Liver (tissue), 9 donors: ENCODE data around the gene DGKB. TPM values are rescaled to one million over a fixed set of nuclear protein-coding genes. Genes with fewer than 3 reads are reported as not detected.

Experiments
- DNase-seq: peaks from one replicate; pipeline ENCODE4 v3.0.0-alpha.2; 2017; ENCODE audit warnings: low spot score
- H3K27ac ChIP-seq, 2 donors: one replicate each; pipeline ENCODE4 v1.7.0; 2013; ENCODE audit warnings: inconsistent platforms in 2 of 2, low read length in 2 of 2, control low read depth in 1 of 2, low read depth in 1 of 2, mild to moderate bottlenecking in 1 of 2
- H3K27me3 ChIP-seq, 4 donors: one replicate each; pipeline versions ENCODE4 v1.6.1 to v1.7.0; 2013; ENCODE audit warnings: low read length in 3 of 4, inconsistent platforms in 1 of 4, mild to moderate bottlenecking in 1 of 4, moderate library complexity in 1 of 4; ENCODE audit not compliant: control insufficient read depth in 4 of 4, insufficient read depth in 4 of 4
- H3K36me3 ChIP-seq, 4 donors: one replicate each; pipeline versions ENCODE4 v1.6.1 to v1.7.0; 2013; ENCODE audit warnings: low read length in 3 of 4, mild to moderate bottlenecking in 3 of 4, low read depth in 1 of 4, moderate library complexity in 1 of 4; ENCODE audit not compliant: control insufficient read depth in 4 of 4, insufficient read depth in 3 of 4
- H3K4me1 ChIP-seq, 4 donors: one replicate each; pipeline versions ENCODE4 v1.6.1 to v1.7.0; 2013; ENCODE audit warnings: low read length in 3 of 4, mild to moderate bottlenecking in 3 of 4, moderate library complexity in 1 of 4; ENCODE audit not compliant: control insufficient read depth in 4 of 4, insufficient read depth in 4 of 4
- H3K4me3 ChIP-seq, 3 donors: one replicate each; pipeline versions ENCODE4 v1.6.1 to v1.7.0; 2013; ENCODE audit warnings: low read length in 3 of 3, control low read depth in 1 of 3, low read depth in 1 of 3, mild to moderate bottlenecking in 1 of 3
- H3K9ac ChIP-seq, 2 donors: one replicate each; pipeline ENCODE4 v1.7.0; 2013; ENCODE audit warnings: low read length in 2 of 2, mild to moderate bottlenecking in 2 of 2, moderate library complexity in 2 of 2, control low read depth in 1 of 2, low read depth in 1 of 2
- H3K9me3 ChIP-seq, 4 donors: one replicate each; pipeline versions ENCODE4 v1.6.1 to v1.7.0; 2013; ENCODE audit warnings: low read length in 3 of 4; ENCODE audit not compliant: control insufficient read depth in 4 of 4
- CTCF ChIP-seq: fragments of 150-350 bp; IDR thresholded peaks from 2 replicates; pipeline ENCODE4 v1.5.1; 2017; ENCODE audit warnings: improper control_type of control experiment, low read depth, low read length; ENCODE audit not compliant: missing input control
- FOXA1 ChIP-seq: IDR thresholded peaks from 2 replicates; pipeline ENCODE4 v1.6.1; 2016; ENCODE audit warnings: antibody characterized with exemption
- FOXA2 ChIP-seq: IDR thresholded peaks from 2 replicates; pipeline ENCODE4 v1.6.1; 2016; ENCODE audit warnings: antibody characterized with exemption
- HNF4G ChIP-seq: IDR thresholded peaks from 2 replicates; pipeline ENCODE4 v1.6.1; 2016; ENCODE audit warnings: antibody characterized with exemption
- NR2F2 ChIP-seq: IDR thresholded peaks from 2 replicates; pipeline ENCODE4 v1.6.1; 2016; ENCODE audit warnings: antibody characterized with exemption
- RXRA ChIP-seq, 2 donors: IDR thresholded peaks; 2 replicates each; pipeline ENCODE4 v1.6.1; 2017 to 2018; ENCODE audit warnings: antibody characterized with exemption in 2 of 2, mild to moderate bottlenecking in 1 of 2
- SP1 ChIP-seq: IDR thresholded peaks from 2 replicates; pipeline ENCODE4 v1.6.1; 2018; ENCODE audit warnings: antibody characterized with exemption, mild to moderate bottlenecking
- YY1 ChIP-seq: IDR thresholded peaks from 2 replicates; pipeline ENCODE4 v1.6.1; 2016; ENCODE audit warnings: antibody characterized with exemption, mild to moderate bottlenecking
- WGBS: extraction: QIAGEN DNeasy Blood & Tissue Kit; methylation state at CpG from one replicate; pipeline ENCODE4 v1.1.7; 2013; 5-methylcytosine and 5-hydroxymethylcytosine counted together
- polyA plus RNA-seq, 2 donors: library from polyadenylated mRNA; stranded (reverse) in 1 of 2; unstranded in 1 of 2; fragments of 200-250 nt in 1 of 2; fragments of >200 nt in 1 of 2; fragmentation: Nextera tagmentation in 1 of 2; extraction: Ambion mirVana in 1 of 2; gene quantifications; one replicate each; pipeline versions ENCODE4 v1.2.1 to v1.2.3, GENCODE V29; 2013 to 2015
- total RNA-seq, 2 donors: library from RNA; depleted of rRNA; stranded (reverse); fragments of >200 nt; gene quantifications; one replicate each; pipeline ENCODE4 v1.2.3, GENCODE V29; 2014
- TF ChIP-seq, protein P1 (sequence below): IDR thresholded peaks from 2 replicates; pipeline ENCODE4 v1.6.1; 2016; ENCODE audit warnings: antibody characterized with exemption
- TF ChIP-seq, protein P2 (sequence below): IDR thresholded peaks from 2 replicates; pipeline ENCODE4 v1.6.1; 2016; ENCODE audit warnings: antibody characterized with exemption
- donor health status: healthy.
- donor health status: healthy.
- donor health status: healthy.
- donor health status: healthy.
- donor health status: healthy.

Gene DGKB
- total and polyA plus RNA-seq, 4 donors = 0.09 to 0.42 TPM; not detected in 2

DNA sequence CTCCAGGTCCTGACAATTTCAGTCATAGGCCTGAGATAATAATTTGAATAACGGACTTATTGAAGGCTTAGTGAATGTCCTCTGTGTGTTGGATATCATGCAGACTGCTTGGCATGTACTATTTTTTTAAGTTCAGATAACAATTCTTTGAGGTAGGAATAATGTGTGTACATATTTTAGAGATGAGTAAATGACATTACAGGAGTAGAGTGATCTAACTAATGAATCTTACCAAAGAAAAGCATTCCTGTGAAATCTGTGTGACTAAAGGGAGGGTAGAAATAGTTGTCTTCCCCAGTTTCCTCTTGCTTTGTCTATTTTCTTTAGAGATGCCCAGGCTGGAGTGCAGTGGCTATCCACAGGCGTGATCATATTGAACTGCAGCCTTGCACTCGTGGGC is 521.2 kb downstream of the DGKB start:
- no peak for DNase-seq
- Histone ChIP-seq H3K27ac (no peak overlapping the region), H3K4me3 (no peak overlapping the region), H3K4me1 (peaks cover 0 to 3% (median 0%) of the 10 kb centered on the region in 4 donors), H3K36me3 (no peaks in the 10 kb centered on the region), H3K9me3 (no peaks in the 10 kb centered on the region), H3K9ac (no peak overlapping the region), H3K27me3 (no peaks in the 10 kb centered on the region)
- WGBS = 93% methylated on average over 3 of the region's 3 CpGs
- no peak for TF ChIP-seq RXRA (IDR thresholded peaks at IDR 0.05)
- TF ChIP-seq FOXA1 = no peak
- TF ChIP-seq FOXA2 = no peak
- no peak for TF ChIP-seq YY1
- TF ChIP-seq, protein P1, sequence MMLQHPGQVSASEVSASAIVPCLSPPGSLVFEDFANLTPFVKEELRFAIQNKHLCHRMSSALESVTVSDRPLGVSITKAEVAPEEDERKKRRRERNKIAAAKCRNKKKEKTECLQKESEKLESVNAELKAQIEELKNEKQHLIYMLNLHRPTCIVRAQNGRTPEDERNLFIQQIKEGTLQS = no peak
- TF ChIP-seq CTCF = no peak

- no peaks in the 10 kb centered on the region for H3K9me3 ChIP-seq
- no peak overlapping the region for H3K9ac ChIP-seq
- no peaks in the 10 kb centered on the region for H3K27me3 ChIP-seq
- H3K36me3 ChIP-seq = no peaks in the 10 kb centered on the region
- H3K27ac ChIP-seq = no peak overlapping the region
- H3K4me1 ChIP-seq = peaks cover 0 to 3% (median 0%) of the 10 kb centered on the region in 4 donors
- WGBS = 70% methylated on average over 3 of the region's 3 CpGs
- TF ChIP-seq, protein P2, sequence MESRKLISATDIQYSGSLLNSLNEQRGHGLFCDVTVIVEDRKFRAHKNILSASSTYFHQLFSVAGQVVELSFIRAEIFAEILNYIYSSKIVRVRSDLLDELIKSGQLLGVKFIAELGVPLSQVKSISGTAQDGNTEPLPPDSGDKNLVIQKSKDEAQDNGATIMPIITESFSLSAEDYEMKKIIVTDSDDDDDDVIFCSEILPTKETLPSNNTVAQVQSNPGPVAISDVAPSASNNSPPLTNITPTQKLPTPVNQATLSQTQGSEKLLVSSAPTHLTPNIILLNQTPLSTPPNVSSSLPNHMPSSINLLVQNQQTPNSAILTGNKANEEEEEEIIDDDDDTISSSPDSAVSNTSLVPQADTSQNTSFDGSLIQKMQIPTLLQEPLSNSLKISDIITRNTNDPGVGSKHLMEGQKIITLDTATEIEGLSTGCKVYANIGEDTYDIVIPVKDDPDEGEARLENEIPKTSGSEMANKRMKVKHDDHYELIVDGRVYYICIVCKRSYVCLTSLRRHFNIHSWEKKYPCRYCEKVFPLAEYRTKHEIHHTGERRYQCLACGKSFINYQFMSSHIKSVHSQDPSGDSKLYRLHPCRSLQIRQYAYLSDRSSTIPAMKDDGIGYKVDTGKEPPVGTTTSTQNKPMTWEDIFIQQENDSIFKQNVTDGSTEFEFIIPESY = no peak
- TF ChIP-seq CTCF = no peak
- no peak for TF ChIP-seq YY1
- TF ChIP-seq SP1 = no peak
- TF ChIP-seq HNF4G = no peak
- TF ChIP-seq NR2F2 = no peak
- H3K4me3 ChIP-seq = no peak overlapping the region
- DNase-seq = no peak
These were observed 521.7 kb downstream of the DGKB start for GRCh38 chr7:14380881-14381280.

DNA sequence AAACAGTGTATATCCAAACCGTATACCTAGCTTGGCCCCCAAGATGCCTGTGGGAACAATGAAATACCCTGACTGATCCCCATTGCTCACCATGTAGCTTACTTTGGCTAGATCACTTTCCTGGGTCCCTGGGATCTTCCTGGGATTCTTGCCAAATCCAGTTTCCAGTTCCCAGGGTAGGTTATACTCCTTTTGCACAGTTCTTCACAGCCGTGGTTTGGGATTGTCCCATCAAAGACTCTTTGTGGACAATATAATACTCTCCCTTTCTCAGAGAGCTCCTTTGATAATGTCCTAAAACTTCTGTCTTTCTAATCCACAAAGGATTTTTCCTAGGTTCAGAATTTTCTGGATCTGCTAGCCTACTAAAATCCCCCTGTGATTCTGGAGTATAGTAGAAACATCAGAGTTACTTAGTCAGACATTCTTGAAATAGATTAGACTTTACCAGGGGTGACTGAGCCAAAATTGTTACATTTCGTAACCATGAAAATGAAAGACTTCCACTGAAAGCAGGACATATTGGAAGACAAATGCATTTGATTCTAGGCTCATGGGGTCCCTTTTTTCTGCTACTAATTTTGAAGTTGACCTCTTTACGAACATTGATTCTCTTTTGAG is 524.8 kb downstream of the DGKB start:
- peaks cover 0 to 3% (median 0%) of the 10 kb centered on the region in 4 donors for H3K4me1 ChIP-seq
- DNase-seq = no peak
- no peaks in the 10 kb centered on the region for H3K27me3 ChIP-seq
- H3K9me3 ChIP-seq = no peaks in the 10 kb centered on the region
- no peak overlapping the region for H3K9ac ChIP-seq
- no peaks in the 10 kb centered on the region for H3K36me3 ChIP-seq
- WGBS = 85% methylated on average over 4 of the region's 4 CpGs
- H3K27ac ChIP-seq = no peak overlapping the region
- no peak for TF ChIP-seq YY1
- no peak overlapping the region for H3K4me3 ChIP-seq
